Muscle of leg (tissue), 11 donors: Measurements from ENCODE around the gene UBB. TPM values are rescaled to one million over a fixed set of nuclear protein-coding genes. Genes with fewer than 3 reads are reported as not detected.

Experiments used
- DNase-seq: peaks from one replicate; pipeline ENCODE4 v3.0.0; 2013
- H3K27ac ChIP-seq: one replicate; pipeline ENCODE4 v1.5.1; 2013; ENCODE audit warnings: mild to moderate bottlenecking, low read length, control low read depth
- H3K27me3 ChIP-seq: one replicate; pipeline ENCODE4 v1.6.1; 2013; ENCODE audit warnings: low read length; ENCODE audit not compliant: control insufficient read depth, insufficient read depth
- H3K36me3 ChIP-seq: one replicate; pipeline ENCODE4 v1.6.1; 2013; ENCODE audit warnings: low read length; ENCODE audit not compliant: control insufficient read depth, insufficient read depth
- H3K4me1 ChIP-seq: one replicate; pipeline ENCODE4 v1.6.1; 2013; ENCODE audit warnings: low read length; ENCODE audit not compliant: control insufficient read depth, insufficient read depth
- H3K4me3 ChIP-seq: one replicate; pipeline ENCODE4 v1.5.1; 2013; ENCODE audit warnings: low read length, control low read depth
- H3K9me3 ChIP-seq: replicated peaks from 2 replicates; pipeline ENCODE4 v1.6.1; 2013; ENCODE audit warnings: low read depth, low read length; ENCODE audit not compliant: control insufficient read depth
- WGBS: methylation state at CpG from one replicate; pipeline ENCODE4 v1.1.5; 2013; ENCODE audit warnings: missing lambda C conversion rate; ENCODE audit not compliant: insufficient coverage; 5-methylcytosine and 5-hydroxymethylcytosine counted together
- polyA plus RNA-seq, 8 donors: library from polyadenylated mRNA; unstranded; fragments of 120-200 nt; gene quantifications; one replicate each; pipeline versions ENCODE4 v1.2.1 to v1.2.3, GENCODE V29; 2013; ENCODE audit warnings: inconsistent platforms in 1 of 8, low replicate concordance in 1 of 8; ENCODE audit not compliant: insufficient read length in 8 of 8, insufficient read depth in 1 of 8
- total RNA-seq: library from RNA; stranded (reverse); fragments of 120-200 nt; gene quantifications from one replicate; pipeline ENCODE4 v1.2.4, GENCODE V29; 2013

Gene UBB
- total and polyA plus RNA-seq, 9 donors: 1,526 to 1,829 (median 1,697) TPM

DNA sequence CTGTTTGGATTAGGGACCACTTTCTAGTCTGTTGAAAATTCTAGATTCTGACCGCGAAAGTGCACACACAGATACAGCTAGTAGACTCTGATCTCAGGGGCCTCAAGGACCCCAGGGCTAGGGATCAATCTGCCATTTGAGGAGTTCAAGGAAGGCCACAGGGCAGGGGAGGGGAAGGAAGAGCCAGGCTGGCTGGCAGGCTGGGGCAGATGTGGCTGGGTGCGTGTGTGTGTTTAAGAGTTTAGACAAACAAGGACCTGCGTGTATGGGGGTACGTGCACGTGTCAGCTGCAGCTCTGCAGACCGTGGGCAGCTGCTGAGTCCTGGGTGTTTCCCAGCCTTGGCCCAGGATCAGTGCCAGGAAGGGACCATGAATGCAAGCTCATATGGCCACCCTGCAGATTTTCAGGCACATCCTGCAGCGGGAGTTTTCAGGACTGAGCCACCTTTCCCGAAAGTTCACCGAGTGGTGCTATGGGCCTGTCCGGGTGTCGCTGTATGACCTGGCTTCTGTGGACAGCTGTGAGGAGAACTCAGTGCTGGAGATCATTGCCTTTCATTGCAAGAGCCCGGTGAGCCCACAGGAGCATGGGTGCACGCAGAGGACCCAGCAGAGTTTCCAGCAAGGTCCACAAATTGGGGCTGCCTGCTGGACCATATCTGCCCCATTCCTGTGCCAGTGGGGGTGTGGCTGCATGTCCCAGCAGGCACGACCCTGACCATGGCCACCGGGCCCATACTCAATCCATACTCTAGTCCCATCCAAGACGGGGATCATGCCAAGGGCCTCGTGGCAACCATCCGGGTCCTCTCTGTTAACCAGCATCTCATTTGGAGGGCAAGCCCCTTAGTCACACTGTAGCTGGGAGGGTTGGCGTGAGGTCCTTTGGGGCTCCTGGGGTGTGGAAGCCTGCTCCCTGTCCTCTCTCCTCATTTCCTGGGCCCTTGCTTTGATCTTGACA, 45.1 kb downstream of the UBB start:
- no peaks in the 10 kb centered on the region for H3K9me3 ChIP-seq
- H3K4me1 ChIP-seq: peaks cover 27% of the 10 kb centered on the region
- H3K27ac ChIP-seq: peak overlapping the region; percentile 49
- no peaks in the 10 kb centered on the region for H3K36me3 ChIP-seq
- 75% methylated on average over 18 of the region's 20 CpGs for WGBS
- DNase-seq: peak; percentile 75
- H3K4me3 ChIP-seq: no peak overlapping the region
- H3K27me3 ChIP-seq: no peaks in the 10 kb centered on the region

DNA sequence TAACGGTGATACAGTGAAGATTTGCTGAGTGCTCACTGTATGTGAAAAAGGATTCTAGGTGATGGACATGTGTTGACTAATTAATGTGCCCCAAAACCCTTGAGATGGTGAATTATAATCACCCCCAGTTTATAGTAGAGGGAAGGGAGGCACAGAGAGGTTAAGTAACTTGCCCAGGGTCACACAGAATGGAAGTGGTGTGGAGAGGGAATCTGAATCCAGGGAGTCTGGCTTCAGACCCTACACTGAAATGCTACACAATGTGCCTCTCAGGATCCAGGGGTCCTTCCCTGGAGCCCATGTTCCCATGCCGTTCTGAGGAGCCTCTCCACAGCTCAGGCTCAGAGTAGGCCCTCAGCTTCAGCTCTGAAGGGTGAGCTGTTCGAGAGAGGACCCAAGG, 46.1 kb downstream of the UBB start:
- DNase-seq: no peak
- 94% methylated on average over 3 of the region's 3 CpGs for WGBS
- Histone ChIP-seq H3K4me3 (no peak overlapping the region), H3K4me1 (peaks cover 27% of the 10 kb centered on the region), H3K27me3 (no peaks in the 10 kb centered on the region), H3K9me3 (no peaks in the 10 kb centered on the region), H3K36me3 (no peaks in the 10 kb centered on the region), H3K27ac (no peak overlapping the region)

DNA sequence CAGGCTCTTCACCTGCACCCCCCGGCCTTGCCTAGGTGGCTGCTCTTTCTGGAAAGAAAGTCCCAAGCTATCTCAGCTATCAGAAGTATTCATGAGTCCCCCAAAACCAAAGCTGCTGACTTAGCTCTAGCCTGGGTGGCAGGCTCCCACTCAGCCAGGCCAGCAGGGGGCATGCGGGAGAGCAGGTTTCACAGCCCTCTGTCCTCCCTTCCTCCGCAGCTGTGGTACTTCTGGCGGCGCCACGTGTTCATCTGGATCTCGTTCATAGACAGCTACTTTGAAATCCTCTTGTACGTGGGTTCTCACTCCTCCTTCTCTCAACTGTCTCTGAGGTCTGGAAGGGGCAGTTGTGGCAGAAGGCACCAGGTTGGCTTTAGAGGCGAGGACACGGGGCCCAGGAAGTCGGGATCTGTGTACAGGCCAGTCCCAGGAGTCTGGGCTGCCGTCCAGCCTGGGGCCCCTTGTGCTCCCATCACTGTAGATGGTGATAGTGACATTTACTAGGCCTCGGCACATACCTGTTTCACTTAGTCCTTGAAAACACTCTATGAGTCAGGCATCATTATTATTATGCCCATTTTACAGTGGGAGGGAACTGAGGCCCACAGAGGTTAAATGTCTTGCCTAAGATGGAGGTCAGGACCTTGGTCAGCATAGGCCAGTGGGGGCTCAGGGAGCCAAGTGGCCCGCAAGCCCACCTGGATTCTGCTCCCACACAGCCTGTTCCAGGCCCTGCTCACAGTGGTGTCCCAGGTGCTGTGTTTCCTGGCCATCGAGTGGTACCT, 47.4 kb downstream of the UBB start:
- WGBS: 48% methylated on average over 9 of the region's 15 CpGs
- peak; percentile 67 for DNase-seq
- Histone ChIP-seq H3K27ac (no peak overlapping the region), H3K4me1 (peaks cover 27% of the 10 kb centered on the region), H3K36me3 (no peaks in the 10 kb centered on the region), H3K27me3 (no peaks in the 10 kb centered on the region), H3K4me3 (no peak overlapping the region), H3K9me3 (no peaks in the 10 kb centered on the region)

DNA sequence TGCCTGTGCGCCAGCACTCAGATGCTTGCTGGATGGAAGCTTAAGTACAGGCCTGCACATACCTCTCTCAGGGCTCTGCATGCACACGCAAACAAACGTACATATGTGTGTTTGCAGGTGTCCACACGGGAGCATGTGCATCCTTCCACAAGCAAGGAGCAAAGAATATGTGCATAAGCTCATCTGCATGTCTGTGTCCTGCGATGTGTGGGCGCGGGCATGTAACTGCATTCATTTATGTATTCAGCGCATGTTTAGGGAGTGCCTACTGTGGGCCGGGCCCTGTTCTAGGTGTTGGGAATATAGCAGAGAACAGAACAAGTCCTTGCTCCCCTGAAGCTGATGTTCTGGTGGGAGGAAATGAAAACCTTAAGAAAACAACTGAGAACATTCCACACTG, 48.2 kb downstream of the UBB start:
- WGBS: 89% methylated on average over 8 of the region's 9 CpGs
- no peak for DNase-seq
- no peaks in the 10 kb centered on the region for H3K27me3 ChIP-seq
- no peaks in the 10 kb centered on the region for H3K9me3 ChIP-seq
- no peak overlapping the region for H3K4me3 ChIP-seq
- H3K27ac ChIP-seq: no peak overlapping the region
- H3K36me3 ChIP-seq: no peaks in the 10 kb centered on the region
- peaks cover 27% of the 10 kb centered on the region for H3K4me1 ChIP-seq

DNA sequence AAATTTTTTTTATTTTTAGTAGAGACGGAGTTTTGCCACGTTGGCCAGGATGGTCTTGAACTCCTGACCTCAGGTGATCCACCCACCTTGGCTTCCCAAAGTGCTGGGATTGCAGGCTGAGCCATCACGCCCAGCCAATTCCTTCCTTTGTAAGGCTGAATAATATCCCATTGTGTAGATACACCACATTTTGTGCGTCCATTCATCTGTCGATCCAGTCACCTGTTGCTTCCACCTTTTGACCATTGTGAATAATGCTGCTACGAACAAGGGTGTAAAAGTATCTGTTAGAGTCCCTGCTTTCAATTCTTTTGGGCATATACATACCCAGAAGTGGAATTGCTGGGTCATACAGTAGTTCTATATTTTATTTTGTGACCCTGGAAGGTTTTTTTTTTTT, 49.8 kb downstream of the UBB start:
- WGBS: 94% methylated on average over 3 of the region's 6 CpGs
- Histone ChIP-seq H3K27me3 (no peaks in the 10 kb centered on the region), H3K9me3 (no peaks in the 10 kb centered on the region), H3K4me3 (no peak overlapping the region), H3K4me1 (peaks cover 22% of the 10 kb centered on the region), H3K36me3 (no peaks in the 10 kb centered on the region), H3K27ac (no peak overlapping the region)
- DNase-seq: no peak

DNA sequence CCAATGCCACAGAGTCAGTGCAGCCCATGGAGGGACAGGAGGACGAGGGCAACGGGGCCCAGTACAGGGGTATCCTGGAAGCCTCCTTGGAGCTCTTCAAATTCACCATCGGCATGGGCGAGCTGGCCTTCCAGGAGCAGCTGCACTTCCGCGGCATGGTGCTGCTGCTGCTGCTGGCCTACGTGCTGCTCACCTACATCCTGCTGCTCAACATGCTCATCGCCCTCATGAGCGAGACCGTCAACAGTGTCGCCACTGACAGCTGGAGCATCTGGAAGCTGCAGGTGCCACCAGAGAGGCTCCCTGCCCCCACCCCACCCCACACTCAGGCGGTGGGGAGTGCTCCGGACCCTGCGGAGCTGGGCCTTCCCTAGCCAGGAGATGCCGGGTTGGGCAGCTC, 51.1 kb downstream of the UBB start:
- 79% methylated on average over 13 of the region's 15 CpGs for WGBS
- Histone ChIP-seq H3K36me3 (no peaks in the 10 kb centered on the region), H3K4me3 (no peak overlapping the region), H3K9me3 (no peaks in the 10 kb centered on the region), H3K27ac (no peak overlapping the region), H3K4me1 (peaks cover 11% of the 10 kb centered on the region), H3K27me3 (no peaks in the 10 kb centered on the region)
- DNase-seq: no peak

Other genes with a start within 250 kb of the UBB start
- 52.0 TPM for gene NCOR1, start 165.6 kb upstream of the UBB start, total RNA-seq
- 10 to 100 TPM; 47.9 to 62.1 (median 57.6) TPM for gene NCOR1, start 165.6 kb upstream of the UBB start, polyA plus RNA-seq
- gene PIGL, start 163.9 kb upstream of the UBB start, total RNA-seq: 18.7 TPM
- gene PIGL, start 163.9 kb upstream of the UBB start, polyA plus RNA-seq: 10 to 100 TPM; 10.7 to 17.3 (median 14.3) TPM
- gene CENPV, start 27.6 kb upstream of the UBB start, total RNA-seq: 38.1 TPM
- gene CENPV, start 27.6 kb upstream of the UBB start, polyA plus RNA-seq: 10 to 100 TPM; 29.0 to 39.1 (median 33.2) TPM
- 4.3 TPM for gene TRPV2, start 34.5 kb downstream of the UBB start, total RNA-seq
- gene TRPV2, start 34.5 kb downstream of the UBB start, polyA plus RNA-seq: 1 to 10 TPM; 3.2 to 5.5 (median 4.6) TPM
- 7.5 TPM for gene LRRC75A, start 111.1 kb downstream of the UBB start, total RNA-seq
- gene LRRC75A, start 111.1 kb downstream of the UBB start, polyA plus RNA-seq: 10 to 100 TPM in 1 of 8 donors, 1 to 10 TPM in 7; 5.7 to 12.5 (median 7.7) TPM
- 6.9 TPM for gene ZNF287, start 188.1 kb downstream of the UBB start, total RNA-seq
- gene ZNF287, start 188.1 kb downstream of the UBB start, polyA plus RNA-seq: 1 to 10 TPM; 3.8 to 6.9 (median 5.1) TPM